Stimulated activated CD4-positive, alpha-beta T cell treated with anti-CD3 and anti-CD28 coated beads, Interleukin-1b, Interleukin-23, amount 100 ng/mL, for 24 hours (primary cell): Measurements from ENCODE around the gene FGF12.

Source experiments
- DNase-seq, 4 experiments: peaks; one replicate each; pipeline ENCODE4 v3.0.0-alpha.2; 2020; ENCODE audit warnings: low read depth in 4 of 4, low spot score in 1 of 4

FGF12 gene

GRCh38 chr3:192417559-192418055, 309.7 kb downstream of the FGF12 start:
- DNase-seq: no peak

GRCh38 chr3:192417017-192417416, 310.3 kb downstream of the FGF12 start:
- DNase-seq: no peak

GRCh38 chr3:192413461-192413860, 313.9 kb downstream of the FGF12 start:
- DNase-seq: no peak

- DNase-seq: no peak
Measured at GRCh38 chr3:192410684-192410960, 316.7 kb downstream of the FGF12 start.

DNA sequence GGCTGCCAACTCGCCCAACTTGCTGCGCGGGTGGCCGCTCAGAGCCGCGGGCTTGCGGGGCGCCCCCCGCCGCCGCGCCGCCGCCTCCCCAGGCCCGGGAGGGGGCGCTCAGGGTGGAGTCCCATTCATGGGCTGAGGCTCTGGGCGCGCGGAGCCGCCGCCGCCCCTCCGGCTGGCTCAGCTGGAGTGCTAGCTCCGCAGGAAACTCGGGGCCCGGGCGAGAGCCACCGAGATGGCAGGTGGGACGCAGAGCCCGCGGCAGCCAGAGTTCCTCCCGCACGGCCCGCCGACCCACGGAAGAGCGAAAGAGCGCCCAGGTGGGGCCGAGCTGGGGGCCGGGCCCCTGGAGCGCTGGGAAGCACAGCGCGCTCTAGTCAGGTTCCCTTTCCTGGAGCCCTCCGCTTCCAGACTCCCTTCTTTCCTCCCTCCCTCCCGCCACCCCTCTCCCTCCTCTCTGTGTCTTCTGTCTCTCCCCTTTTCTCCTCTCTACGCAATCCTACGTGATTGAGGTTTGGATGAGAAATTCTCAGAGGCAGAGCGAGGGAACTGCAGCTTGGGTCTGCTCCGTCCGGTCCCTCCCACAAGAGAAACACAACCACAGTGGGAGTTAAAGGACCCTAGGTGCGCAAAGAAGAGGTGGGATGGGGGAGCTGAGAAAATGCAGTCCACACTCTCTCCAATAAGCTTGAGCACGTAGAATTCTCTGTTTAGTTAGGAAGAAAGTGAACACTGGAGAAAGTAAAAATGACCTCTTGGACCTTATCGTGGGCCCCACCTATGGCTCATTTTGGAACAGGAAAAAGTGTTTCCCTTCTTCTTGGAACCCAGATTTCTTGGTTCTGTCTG, 317.3 kb downstream of the FGF12 start:
- no peak for DNase-seq

DNA sequence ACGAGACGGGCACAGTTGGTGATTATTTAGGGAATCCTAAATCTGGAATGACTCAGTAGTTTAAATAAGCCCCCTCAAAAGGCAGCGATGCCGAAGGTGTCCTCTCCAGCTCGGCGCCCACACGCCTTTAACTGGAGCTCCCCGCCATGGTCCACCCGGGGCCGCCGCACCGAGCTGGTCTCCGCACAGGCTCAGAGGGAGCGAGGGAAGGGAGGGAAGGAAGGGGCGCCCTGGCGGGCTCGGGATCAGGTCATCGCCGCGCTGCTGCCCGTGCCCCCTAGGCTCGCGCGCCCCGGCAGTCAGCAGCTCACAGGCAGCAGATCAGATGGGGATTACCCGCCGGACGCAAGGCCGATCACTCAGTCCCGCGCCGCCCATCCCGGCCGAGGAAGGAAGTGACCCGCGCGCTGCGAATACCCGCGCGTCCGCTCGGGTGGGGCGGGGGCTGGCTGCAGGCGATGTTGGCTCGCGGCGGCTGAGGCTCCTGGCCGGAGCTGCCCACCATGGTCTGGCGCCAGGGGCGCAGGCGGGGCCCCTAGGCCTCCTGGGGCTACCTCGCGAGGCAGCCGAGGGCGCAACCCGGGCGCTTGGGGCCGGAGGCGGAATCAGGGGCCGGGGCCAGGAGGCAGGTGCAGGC, 318.0 kb downstream of the FGF12 start:
- no peak for DNase-seq

- no peak for DNase-seq
Measured at GRCh38 chr3:192408647-192409200, 318.6 kb downstream of the FGF12 start.

DNA sequence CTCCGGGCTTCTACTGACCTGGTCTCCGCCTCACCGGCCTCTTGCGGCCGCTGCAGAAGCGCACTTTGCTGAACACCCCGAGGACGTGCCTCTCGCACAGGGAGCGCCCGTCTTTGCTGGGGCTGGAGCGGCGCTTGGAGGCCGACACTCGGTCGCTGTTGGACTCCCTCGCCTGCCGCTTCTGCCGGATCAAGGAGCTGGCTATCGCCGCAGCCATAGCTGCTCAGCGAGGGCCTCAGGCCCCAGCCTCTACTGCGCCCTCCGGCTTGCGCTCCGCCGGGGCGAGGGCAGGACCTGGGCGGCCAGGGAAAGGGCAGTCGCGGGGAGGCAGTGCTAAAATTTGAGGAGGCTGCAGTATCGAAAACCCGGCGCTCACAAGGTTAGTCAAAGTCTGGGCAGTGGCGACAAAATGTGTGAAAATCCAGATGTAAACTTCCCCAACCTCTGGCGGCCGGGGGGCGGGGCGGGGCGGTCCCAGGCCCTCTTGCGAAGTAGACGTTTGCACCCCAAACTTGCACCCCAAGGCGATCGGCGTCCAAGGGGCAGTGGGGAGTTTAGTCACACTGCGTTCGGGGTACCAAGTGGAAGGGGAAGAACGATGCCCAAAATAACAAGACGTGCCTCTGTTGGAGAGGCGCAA, 319.2 kb downstream of the FGF12 start:
- no peak for DNase-seq

DNA sequence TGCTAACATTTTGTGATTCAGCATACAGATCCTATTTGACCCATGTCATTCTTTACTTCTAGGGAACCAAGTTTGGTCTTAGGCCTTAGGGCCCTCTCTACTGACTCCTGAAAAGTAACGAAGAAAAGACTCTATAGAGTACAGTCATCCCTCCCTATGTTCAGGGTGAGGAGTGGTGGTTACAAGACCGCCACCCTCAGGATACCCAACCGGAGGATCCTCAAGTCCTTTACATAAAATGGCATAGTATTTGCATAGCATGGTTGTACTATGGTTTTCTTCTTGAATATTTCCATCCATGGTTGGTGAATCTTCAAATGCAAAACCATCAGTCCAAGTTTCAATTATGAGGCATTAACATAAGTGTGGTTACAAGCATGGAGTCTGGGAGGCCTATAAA, 327.6 kb downstream of the FGF12 start:
- DNase-seq: no peak

DNA sequence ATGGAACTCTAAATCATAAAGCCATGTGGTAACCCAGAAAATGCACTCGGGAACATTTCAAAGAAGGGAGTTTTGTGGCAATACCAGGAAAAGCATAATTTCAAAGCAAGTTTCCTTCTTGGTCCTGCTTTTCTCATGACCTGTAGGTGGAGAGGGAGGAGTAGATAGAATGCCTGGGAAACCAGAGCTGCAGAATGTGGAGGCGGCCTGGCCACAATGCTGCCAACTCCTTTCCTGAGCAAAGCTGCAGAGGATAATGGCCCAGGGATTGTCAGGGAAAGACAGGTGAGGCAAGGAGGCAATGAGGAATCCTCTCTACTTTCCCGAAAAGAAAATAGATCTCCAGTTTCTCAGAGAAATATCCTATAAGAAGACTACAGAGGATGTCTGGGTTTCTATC, 330.3 kb downstream of the FGF12 start:
- no peak for DNase-seq

DNA sequence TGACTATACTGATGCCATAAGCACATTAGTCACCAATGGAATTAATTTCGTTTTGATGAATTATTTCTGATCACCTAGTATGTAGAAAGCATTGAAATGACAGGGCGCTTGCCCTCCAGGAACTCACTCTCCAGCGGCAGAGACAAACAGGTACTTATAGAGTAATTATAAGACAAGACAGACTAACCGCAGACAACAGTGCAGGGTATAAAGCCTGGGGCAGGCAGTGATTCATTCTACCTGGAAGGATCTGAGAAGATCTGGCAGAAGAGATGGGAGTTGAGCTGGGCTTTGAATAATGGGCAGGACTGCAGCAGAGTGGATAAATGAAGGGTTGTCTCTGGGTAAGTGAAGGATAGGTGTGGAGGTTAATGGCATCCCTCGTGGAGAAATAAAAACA, 331.8 kb downstream of the FGF12 start:
- DNase-seq: no peak

DNA sequence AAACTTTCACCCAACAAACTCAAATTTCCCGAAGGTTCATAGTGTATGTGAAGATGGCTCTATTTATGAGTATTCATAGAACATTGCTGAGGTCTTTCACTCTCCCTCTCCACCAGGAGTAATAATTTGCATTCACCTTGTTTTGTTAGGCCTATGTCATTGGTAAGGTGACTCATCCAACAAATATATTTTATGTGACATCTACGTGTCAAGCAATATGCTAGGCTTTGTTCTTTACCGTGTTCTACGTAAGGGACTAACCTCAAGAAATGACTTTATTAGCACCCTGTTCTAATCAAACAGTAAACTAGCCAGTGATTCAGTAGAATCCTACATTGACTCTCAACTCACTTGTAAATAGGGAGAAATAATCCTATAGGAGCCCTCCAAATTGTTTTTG, 334.4 kb downstream of the FGF12 start:
- DNase-seq: no peak

DNA sequence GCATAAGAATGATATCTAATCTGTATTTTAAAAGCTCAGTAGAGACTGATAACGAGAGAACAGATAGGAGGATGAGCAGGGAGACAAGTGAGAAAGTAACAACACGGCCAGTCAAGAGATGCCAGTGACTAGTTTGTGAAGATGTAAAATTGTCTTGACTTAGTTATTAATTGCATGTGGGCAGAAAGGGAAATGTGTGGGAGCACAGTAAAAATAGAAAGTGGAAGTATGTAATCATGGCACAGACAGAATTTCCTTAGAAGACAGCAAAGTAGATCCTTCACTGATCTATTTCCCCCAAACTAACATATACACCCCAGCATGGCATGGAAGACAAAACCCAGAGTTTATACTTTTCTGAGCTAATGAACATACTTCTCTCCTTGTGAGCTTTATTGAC, 344.5 kb downstream of the FGF12 start:
- no peak for DNase-seq

DNA sequence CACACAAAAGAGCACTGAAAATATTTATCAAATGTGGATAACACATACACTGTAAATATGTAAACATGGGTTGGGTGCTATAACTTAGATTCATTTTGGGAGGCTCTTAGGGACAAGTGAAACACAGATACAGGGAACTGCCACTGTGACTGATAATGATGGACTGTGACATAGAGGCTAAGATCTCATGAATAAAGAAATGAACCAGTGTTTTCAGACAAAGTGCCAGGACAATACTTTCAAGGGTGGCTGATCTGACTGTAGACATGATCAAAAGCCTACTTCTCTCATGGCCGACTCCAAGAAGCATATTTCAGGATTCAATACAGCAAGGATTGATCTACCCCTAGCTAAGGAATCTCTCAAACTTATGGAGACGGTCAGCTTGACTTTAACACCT, 353.8 kb downstream of the FGF12 start:
- no peak for DNase-seq

DNA sequence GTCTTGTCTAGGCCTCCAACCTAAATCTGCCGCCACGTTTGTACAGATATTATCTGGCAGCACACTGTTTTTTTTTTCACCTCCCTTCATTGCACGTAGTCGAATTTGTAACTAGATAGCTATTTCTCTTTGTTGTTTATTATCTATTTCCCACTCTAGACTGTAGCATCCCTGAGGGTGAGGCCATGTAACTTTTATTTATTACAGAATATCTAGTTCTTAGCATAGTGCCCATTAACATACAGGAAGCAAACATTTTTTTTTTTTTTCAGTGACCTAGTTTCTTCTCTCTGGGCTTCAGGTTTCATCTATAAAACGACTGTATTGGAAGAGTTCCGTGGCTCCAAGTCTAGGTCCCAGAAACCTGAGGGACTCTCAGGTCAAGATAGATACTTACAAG, 354.3 kb downstream of the FGF12 start:
- no peak for DNase-seq

DNA sequence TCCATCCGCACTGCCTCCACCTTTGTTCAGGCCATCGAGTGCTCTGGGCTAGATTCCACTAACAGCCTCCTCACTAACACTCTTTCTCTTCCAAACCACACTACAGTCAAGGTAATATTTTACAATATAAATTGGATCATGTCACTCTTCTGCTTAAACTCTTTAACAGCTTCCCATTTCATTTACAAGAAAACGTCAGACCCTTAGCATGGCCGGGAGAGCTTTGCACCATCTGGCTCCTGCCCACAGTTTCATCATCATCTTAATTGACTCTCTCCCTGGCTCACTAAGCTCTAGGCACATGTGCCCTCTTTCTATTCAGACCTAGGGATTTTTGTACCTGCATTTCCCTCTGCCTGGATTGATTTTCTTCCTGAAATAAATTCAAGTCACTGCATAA, 354.7 kb downstream of the FGF12 start:
- DNase-seq: no peak

DNA sequence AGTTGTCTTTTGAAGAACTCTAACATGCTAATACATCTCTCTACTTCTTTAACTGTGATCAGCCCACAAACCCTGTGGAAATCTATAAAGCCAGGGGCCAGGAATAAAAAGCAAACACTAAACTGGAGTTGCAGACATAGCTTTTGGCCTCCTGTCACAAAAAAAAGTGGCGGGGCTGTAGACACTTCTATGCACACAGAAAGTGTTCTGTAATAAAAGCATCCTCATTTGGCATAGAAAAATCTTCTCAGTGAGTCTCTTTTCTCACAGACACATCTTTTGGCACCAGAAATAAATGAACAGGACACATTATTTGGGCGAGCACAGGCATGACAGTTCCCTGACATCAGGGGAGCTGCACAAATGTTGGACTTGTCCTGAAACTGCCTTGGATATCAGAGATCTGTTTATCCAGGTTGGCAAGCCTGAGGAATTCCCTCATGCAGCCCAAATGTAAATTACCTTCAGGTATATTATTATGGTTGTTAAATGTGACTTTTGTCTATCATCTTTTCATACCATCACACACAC, 355.4 kb downstream of the FGF12 start:
- DNase-seq: no peak

DNA sequence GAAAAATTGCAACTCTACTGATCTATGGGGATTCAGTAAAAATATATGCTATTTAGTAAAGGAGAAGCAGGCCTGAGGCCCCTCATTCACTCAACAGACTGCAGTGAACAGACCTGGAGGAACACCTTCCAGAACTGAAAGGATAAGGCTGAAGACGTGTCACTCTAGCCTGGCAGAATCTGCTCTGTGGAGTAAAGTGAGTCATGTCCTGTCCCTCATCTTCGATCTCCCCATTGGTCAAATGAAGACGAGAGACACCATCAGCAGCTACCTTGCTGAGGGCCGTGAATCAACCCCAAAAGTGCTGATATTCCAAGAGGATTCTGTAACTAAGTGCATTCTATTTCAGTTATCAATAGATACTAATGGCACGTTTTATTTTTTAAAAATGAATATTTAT, 359.7 kb downstream of the FGF12 start:
- DNase-seq: no peak

- DNase-seq: no peak
Measured at GRCh38 chr3:192366916-192367315, 360.4 kb downstream of the FGF12 start.

DNA sequence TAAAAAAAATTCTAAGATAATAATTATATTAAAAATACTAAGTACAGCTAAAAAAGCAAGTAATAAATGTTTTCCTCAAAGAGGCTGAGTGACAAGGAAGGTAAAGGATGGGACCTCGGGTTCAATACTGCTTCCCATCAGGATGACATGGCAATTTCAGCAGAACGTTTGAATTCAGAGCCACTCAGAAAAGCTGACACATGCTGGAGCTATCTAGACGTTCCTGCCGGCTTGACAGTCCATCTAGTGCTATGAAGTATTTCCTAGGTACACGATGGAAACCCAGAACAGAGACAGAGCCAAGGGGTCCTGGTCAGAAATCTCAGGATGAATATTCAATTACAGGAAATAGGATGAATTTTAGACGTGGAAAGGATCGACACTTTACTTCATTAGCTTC, 361.8 kb downstream of the FGF12 start:
- no peak for DNase-seq

- no peak for DNase-seq
Measured at GRCh38 chr3:192364316-192364715, 363.0 kb downstream of the FGF12 start.

DNA sequence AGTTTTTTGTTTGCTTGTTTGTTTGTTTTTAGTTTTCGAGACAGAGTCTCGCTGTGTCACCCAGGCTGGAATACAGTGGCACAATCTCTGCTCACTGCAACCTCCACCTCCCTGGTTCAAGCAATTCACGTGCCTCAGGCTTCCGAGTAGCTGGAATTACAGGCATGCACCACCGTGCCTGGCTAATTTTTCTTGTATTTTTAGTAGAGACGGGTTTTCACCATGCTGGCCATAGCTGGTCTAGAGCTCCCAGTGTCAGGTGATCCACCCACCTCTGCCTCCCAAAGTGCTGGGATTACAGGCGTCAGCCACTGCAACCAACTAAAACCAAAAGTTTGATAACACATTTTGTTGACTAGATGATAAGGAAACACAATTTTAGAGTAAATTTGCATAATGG, 372.7 kb downstream of the FGF12 start:
- DNase-seq: no peak
